Heart left ventricle (tissue), 16 donors: ENCODE measurements around the gene TUT4. TPM values are rescaled to one million over a fixed set of nuclear protein-coding genes. Genes with fewer than 3 reads are reported as not detected.
"Not testable (repeated sequence)": the region's sequence is repeated elsewhere in the genome, so short reads cannot be mapped to it uniquely, and the experiment has no call there.

Experiments
- ATAC-seq, 4 donors: fragments of 200-7000 bp; cut with Tn5 transposase; one replicate each; pipeline ENCODE4 v1.9.1; 2020 to 2022; ENCODE audit warnings: moderate library complexity in 4 of 4, mild to moderate bottlenecking in 3 of 4, moderate number of reproducible peaks in 1 of 4
- DNase-seq, 5 donors: peaks; one replicate each; pipeline ENCODE4 v3.0.0-alpha.2; 2020
- H3K27ac ChIP-seq, 12 donors: fragments of 200-600 bp; sonication (generic) in 4 of 12; one replicate each; pipeline versions ENCODE4 v1.5.0 to v1.8.0; 2016 to 2022; ENCODE audit warnings: mild to moderate bottlenecking in 2 of 12
- H3K27me3 ChIP-seq, 9 donors: fragments of 200-600 bp; sonication (generic) in 2 of 9; one replicate each; pipeline versions ENCODE4 v1.5.1 to v1.8.0; 2016 to 2022; ENCODE audit warnings: mild to moderate bottlenecking in 3 of 9
- H3K36me3 ChIP-seq, 9 donors: fragments of 200-600 bp; sonication (generic) in 2 of 9; one replicate each; pipeline versions ENCODE4 v1.5.0 to v1.8.0; 2018 to 2022; ENCODE audit warnings: mild to moderate bottlenecking in 2 of 9
- H3K4me1 ChIP-seq, 12 donors: fragments of 200-600 bp; sonication (generic) in 4 of 12; one replicate each; pipeline versions ENCODE4 v1.5.0 to v1.8.0; 2016 to 2022; ENCODE audit warnings: mild to moderate bottlenecking in 3 of 12
- H3K4me3 ChIP-seq, 12 donors: fragments of 200-600 bp; sonication (generic) in 4 of 12; one replicate each; pipeline versions ENCODE4 v1.5.0 to v1.8.0; 2017 to 2022; ENCODE audit warnings: mild to moderate bottlenecking in 9 of 12, moderate library complexity in 4 of 12
- H3K9me3 ChIP-seq, 12 donors: fragments of 200-600 bp; sonication (generic) in 4 of 12; one replicate each; pipeline versions ENCODE4 v1.5.0 to v1.8.0; 2016 to 2022; ENCODE audit warnings: mild to moderate bottlenecking in 1 of 12
- POLR2A ChIP-seq, 2 donors: fragments of 450-650 bp; IDR thresholded peaks; one replicate each; pipeline ENCODE4 v1.6.1; 2017; ENCODE audit warnings: antibody characterized with exemption in 2 of 2, mild to moderate bottlenecking in 2 of 2, moderate library complexity in 2 of 2
- WGBS, 4 donors: extraction: QIAGEN DNeasy Blood & Tissue Kit in 2 of 4; methylation state at CpG; one replicate each; pipeline versions ENCODE4 v1.1.5 to v1.1.7; 2013 to 2018; 5-methylcytosine and 5-hydroxymethylcytosine counted together
- intact Hi-C, 10 donors: fragments of 100-400 bp; cut with DNase I; formaldehyde crosslinking; loops; one replicate each; pipeline versions ENCODE4 v1.11.1 to v1.14.2; 2022
- polyA plus RNA-seq, 2 donors: library from polyadenylated mRNA; stranded (reverse); fragments of 200-250 nt; gene quantifications; one replicate each; pipeline ENCODE4 v1.2.3, GENCODE V29; 2013
- total RNA-seq, 9 donors: library from RNA; depleted of rRNA in 2 of 9; stranded (reverse); fragments of >200 nt in 2 of 9; fragmentation: NEBNext Ultra II Directional in 3 of 9; extraction: Animal tissue kit (Norgen Biotek cat#: 25700) in 3 of 9; gene quantifications; one replicate each; pipeline versions ENCODE4 v1.1.0 to v1.2.4, GENCODE V29; 2016 to 2023
- TF ChIP-seq, protein P1 (sequence below), 12 donors: fragments of 200-600 bp; sonication (generic) in 4 of 12; IDR thresholded peaks; one replicate each; pipeline versions ENCODE4 v1.5.0 to v1.8.0; 2018 to 2022; ENCODE audit warnings: antibody characterized with exemption in 12 of 12, mild to moderate bottlenecking in 5 of 12
- donor health status: ischemic (EF 13 %, LVEDD 7.1; RV severe dilation, severe dysfunction).
- donor health status: healthy with polysubstance abuse.
- donor health status: DM: no; HTN: yes; CAD: no.
- donor health status: DM: no; HTN: no; CAD: no.
- donor health status: ischemic (EF 25% LVEDD 6.9; RV normal size, moderate dysfunction).
- donor health status: ischemic (EF 25% LVEDD 5.7; RV mildly dilated, moderate dysfunction).
- donor health status: healthy.
- donor health status: DM: yes; HTN: yes; CAD: no.
- donor health status: ischemic (EF 35%, LVEDD 5.7; RV mildly dilated, moderate dysfunction).
- donor health status: nonischemic (EF 11% LVEDD 7.7; RV severe dilation, severe dysfunction).
- donor health status: DM: yes; HTN: yes; CAD: no.
- donor health status: PGD.
- donor health status: ischemic (EF 29% LVEDD 5.4; RV normal size, mild dysfunction).
- donor health status: nonischemic (EF 23%, LVEDD 6.1; RV moderate dilation, normal function).

Gene TUT4
- total and polyA plus RNA-seq, 11 donors, result 14.8 to 43.8 (median 30.4) TPM

DNA sequence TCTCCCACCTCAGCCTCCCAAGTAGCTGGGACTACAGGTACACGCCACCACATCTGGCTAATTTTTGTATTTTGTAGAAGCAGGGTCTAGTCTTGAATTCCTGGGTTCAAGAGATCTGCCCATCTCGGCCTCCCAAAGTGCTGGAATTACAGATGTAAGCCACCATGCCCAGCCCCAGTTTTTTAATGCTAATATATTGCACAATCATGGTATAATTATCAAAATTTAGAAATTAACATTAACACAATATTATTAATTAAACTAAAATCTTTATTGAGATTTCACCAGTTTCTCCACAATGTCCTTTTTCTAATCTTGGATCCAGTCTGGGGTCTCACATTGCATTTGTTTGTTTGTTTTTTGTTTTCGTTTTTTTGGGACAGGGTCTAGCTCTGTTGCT is 27.4 kb upstream of the TUT4 start:
- H3K4me3 ChIP-seq, result no peak overlapping the region
- no peaks in the 10 kb centered on the region for H3K36me3 ChIP-seq
- ATAC-seq (no peak), DNase-seq (no peak)
- H3K9me3 ChIP-seq, result no peaks in the 10 kb centered on the region
- no peaks in the 10 kb centered on the region for H3K27me3 ChIP-seq
- TF ChIP-seq, protein P1, sequence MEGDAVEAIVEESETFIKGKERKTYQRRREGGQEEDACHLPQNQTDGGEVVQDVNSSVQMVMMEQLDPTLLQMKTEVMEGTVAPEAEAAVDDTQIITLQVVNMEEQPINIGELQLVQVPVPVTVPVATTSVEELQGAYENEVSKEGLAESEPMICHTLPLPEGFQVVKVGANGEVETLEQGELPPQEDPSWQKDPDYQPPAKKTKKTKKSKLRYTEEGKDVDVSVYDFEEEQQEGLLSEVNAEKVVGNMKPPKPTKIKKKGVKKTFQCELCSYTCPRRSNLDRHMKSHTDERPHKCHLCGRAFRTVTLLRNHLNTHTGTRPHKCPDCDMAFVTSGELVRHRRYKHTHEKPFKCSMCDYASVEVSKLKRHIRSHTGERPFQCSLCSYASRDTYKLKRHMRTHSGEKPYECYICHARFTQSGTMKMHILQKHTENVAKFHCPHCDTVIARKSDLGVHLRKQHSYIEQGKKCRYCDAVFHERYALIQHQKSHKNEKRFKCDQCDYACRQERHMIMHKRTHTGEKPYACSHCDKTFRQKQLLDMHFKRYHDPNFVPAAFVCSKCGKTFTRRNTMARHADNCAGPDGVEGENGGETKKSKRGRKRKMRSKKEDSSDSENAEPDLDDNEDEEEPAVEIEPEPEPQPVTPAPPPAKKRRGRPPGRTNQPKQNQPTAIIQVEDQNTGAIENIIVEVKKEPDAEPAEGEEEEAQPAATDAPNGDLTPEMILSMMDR (IDR thresholded peaks at IDR 0.05), result no peak
- no peak for TF ChIP-seq POLR2A (IDR thresholded peaks at IDR 0.05)
- H3K4me1 ChIP-seq, result no peaks in the 10 kb centered on the region
- WGBS, 4 donors, result 92 to 97% (median 94%) methylated on average over 3 of the region's 3 CpGs
- no peak overlapping the region for H3K27ac ChIP-seq
- intact Hi-C loops, result no loop called here

DNA sequence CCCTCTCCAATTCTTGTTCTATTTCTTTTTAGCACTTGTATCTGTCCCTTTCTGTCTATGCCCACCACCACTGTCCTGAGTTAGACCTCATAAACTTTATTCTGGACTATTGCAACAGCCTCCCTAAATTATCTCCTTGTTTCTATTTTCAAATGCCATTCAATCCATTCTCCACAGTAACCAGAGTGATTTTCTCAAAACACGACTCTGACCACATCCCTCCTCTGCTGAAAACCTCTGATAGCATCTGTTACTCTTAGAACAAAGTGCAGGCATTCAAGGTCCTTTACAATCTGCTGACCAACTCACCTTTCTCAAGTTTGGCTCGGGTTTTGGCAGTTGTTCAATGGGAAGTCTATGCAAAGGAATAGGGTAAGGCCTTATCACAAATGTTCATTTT is 26.5 kb upstream of the TUT4 start:
- Histone ChIP-seq H3K4me1 (no peaks in the 10 kb centered on the region), H3K4me3 (no peak overlapping the region), H3K27me3 (no peaks in the 10 kb centered on the region), H3K9me3 (no peaks in the 10 kb centered on the region), H3K36me3 (no peaks in the 10 kb centered on the region), H3K27ac (no peak overlapping the region)
- ATAC-seq, result no peak
- TF ChIP-seq, protein P1 (IDR thresholded peaks at IDR 0.05), result no peak
- no peak for TF ChIP-seq POLR2A (IDR thresholded peaks at IDR 0.05)
- no peak for DNase-seq
- WGBS, 4 donors, result 22 to 39% (median 25%) methylated on average over 2 of the region's 2 CpGs
- intact Hi-C loops, result no loop called here

DNA sequence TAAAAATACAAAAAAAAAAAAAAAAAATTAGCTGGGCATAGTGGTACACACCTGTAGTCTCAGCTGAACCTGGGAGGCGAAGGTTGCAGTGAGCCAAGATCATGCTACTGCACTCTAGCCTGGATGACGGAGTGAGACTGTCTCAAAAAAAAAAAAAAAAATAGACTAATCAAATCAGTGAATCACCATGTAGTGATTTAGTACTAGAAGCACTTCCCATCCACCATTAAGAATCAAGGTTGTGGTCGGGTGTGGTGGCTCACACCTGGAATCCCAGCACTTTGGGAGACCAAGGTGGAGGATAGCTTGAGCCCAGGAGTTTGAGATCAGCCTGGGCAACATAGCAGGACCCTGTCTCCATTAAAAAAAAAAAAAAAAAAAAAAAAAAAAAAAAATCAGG is 25.2 kb upstream of the TUT4 start:
- H3K9me3 ChIP-seq, H3K4me1 ChIP-seq, H3K27ac ChIP-seq, ATAC-seq, H3K4me3 ChIP-seq, DNase-seq, intact Hi-C loops, H3K27me3 ChIP-seq, H3K36me3 ChIP-seq: not testable (repeated sequence)
- 95 to 98% (median 97%) methylated on average over 3 of the region's 3 CpGs for WGBS, 4 donors

DNA sequence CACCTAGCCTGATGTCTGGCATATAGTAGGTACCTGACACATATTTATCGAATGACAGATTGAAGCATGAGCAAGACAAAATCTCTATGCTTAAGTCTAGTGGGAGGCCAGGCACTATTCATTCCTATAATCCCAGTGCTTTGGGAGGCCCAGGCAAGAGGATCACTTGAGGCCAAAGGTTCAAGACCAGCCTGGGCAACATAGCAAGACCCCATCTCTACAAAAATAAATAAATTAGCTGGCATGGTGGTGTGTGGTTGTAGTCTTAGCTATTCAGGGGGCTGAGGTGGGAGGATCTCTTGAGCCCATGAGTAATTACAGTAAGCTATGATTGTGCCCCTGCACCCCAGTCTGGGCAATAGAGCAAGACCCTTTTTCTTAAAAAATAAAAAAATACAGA is 23.2 kb upstream of the TUT4 start:
- no peak for ATAC-seq
- Histone ChIP-seq H3K4me3 (no peak overlapping the region), H3K9me3 (no peaks in the 10 kb centered on the region), H3K36me3 (no peaks in the 10 kb centered on the region), H3K27ac (no peak overlapping the region), H3K4me1 (no peaks in the 10 kb centered on the region), H3K27me3 (no peaks in the 10 kb centered on the region)
- 97 to 100% (median 99%) methylated on average over 1 of the region's 1 CpG for WGBS, 4 donors
- DNase-seq, result no peak
- TF ChIP-seq POLR2A (IDR thresholded peaks at IDR 0.05), result no peak
- TF ChIP-seq, protein P1 (IDR thresholded peaks at IDR 0.05), result no peak
- intact Hi-C loops, result no loop called here

DNA sequence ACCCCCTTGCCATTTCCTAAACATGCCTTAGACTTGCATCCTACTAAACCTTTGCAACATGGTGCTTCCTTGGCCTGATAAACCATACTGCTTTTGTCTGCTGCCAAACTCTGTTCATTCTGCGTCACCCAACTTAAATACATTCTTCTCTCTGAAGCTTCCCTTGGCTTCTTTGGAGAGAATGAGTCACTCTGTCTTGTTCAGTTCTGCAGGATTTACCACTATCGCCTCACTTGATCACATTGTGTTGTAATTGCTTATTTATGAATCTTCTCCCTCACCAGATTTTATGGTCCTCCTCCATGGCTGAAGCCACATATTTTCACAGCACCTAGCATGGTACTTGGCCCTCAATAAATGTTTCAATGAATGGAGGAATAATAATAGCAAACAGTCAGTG is 21.7 kb upstream of the TUT4 start:
- H3K36me3 ChIP-seq, result no peaks in the 10 kb centered on the region
- H3K27me3 ChIP-seq, result no peaks in the 10 kb centered on the region
- intact Hi-C loops, result loop anchor here in 1 of 10 donors (5.0 kb wide), 1 partner anchor 272 kb away; no protein-coding TSS in a partner anchor
- no peak for ATAC-seq
- DNase-seq, result no peak
- H3K27ac ChIP-seq, result no peak overlapping the region
- H3K4me3 ChIP-seq, result no peak overlapping the region
- H3K9me3 ChIP-seq, result no peaks in the 10 kb centered on the region
- WGBS, 4 donors, result 81 to 90% (median 86%) methylated on average over 2 of the region's 2 CpGs
- peaks cover 0 to 7% (median 0%) of the 10 kb centered on the region in 12 donors for H3K4me1 ChIP-seq
- no peak for TF ChIP-seq POLR2A (IDR thresholded peaks at IDR 0.05)
- TF ChIP-seq, protein P1 (IDR thresholded peaks at IDR 0.05), result no peak
